ENCODE data around the gene TCF7.
"Not testable (repeated sequence)": the region's sequence is repeated elsewhere in the genome, so short reads cannot be mapped to it uniquely, and the experiment has no call there.

The TCF7 gene

DNA sequence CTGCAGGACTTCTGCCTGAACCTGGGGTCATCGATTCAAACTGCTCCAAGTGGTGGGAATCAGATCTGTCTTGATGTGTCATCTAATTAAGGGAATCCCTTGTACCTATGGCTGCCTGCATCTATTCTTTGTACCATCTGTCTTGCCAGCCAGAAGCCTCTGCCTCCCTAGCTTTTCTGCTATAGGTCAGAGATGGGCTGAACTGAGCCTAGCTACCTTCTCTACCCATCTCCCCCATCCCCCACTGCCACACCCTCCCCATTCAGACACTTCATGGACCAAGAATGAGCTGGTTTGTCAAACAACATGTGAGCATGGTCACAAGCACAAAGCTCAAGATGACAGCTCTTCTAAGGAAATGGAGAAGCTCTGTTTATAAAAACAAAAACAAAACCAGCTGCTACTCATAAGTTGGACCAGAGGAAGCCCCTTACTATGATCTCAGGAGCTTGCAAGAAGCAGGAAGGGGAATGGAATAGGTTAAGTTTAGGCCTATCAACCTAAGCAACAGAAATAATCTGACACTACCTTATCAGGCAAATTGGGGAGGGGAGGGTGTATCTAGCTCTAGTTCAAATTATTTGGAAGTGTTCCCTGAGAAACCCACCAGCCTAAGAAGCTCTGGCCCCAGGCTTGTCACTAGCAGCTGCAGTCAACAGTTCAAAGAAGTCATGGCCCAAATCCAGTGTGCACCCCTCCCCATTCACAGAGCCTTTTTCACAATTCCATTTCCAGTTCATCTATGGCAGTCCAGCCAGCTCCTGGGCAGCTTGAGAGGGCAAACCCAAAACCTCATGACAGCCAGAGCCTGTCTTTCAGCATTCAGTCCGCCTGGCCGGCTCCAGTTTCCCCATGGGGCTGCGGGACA is 32.4 kb downstream of the TCF7 start:
- Histone ChIP-seq H3K4me1 (ENCODE audit: control insufficient read depth, insufficient read depth, low read length) (no peaks in the 10 kb centered on the region), H3K9me3 (ENCODE audit: control insufficient read depth, low read length) (no peaks in the 10 kb centered on the region), H3K36me3 (ENCODE audit: control insufficient read depth, insufficient read depth, low read length) (peaks cover 10% of the 10 kb centered on the region), H3K27me3 (ENCODE audit: control insufficient read depth, insufficient read depth, low read length, poor library complexity, severe bottlenecking) (no peaks in the 10 kb centered on the region), H3K27ac (ENCODE audit: insufficient read depth, low read depth, low read length, poor library complexity, severe bottlenecking) (no peak overlapping the region), H3K4me3 (ENCODE audit: insufficient read depth, low read depth, low read length) (no peak overlapping the region)
- 95% methylated on average over 4 of the region's 4 CpGs for WGBS, 2 experiments

DNA sequence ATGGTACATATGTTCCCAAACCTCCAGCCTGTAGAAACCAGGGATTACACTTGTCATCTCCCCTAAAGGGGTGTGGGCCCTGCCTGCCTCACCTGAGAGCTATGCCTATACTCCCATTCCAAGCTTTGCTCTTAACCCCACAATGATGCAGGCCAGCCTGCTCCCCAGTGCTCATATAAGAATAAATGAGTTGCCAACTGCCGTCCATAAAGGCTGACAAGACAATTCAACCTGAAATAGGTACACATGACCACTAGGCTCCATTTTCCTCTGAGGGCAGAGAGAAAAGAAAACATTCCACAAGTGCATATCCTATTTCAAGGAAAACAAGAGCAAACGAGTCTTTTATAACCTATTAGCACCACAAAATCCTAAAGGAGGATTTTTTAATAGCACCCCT is 33.8 kb downstream of the TCF7 start:
- Histone ChIP-seq H3K9me3 (ENCODE audit: control insufficient read depth, low read length) (no peaks in the 10 kb centered on the region), H3K4me3 (ENCODE audit: insufficient read depth, low read depth, low read length) (no peak overlapping the region), H3K27me3 (ENCODE audit: control insufficient read depth, insufficient read depth, low read length, poor library complexity, severe bottlenecking) (no peaks in the 10 kb centered on the region), H3K27ac (ENCODE audit: insufficient read depth, low read depth, low read length, poor library complexity, severe bottlenecking) (no peak overlapping the region), H3K4me1 (ENCODE audit: control insufficient read depth, insufficient read depth, low read length) (no peaks in the 10 kb centered on the region), H3K36me3 (ENCODE audit: control insufficient read depth, insufficient read depth, low read length) (peaks cover 12% of the 10 kb centered on the region)
- 82 to 92% methylated on average over 2 of the region's 2 CpGs for WGBS, 2 experiments

DNA sequence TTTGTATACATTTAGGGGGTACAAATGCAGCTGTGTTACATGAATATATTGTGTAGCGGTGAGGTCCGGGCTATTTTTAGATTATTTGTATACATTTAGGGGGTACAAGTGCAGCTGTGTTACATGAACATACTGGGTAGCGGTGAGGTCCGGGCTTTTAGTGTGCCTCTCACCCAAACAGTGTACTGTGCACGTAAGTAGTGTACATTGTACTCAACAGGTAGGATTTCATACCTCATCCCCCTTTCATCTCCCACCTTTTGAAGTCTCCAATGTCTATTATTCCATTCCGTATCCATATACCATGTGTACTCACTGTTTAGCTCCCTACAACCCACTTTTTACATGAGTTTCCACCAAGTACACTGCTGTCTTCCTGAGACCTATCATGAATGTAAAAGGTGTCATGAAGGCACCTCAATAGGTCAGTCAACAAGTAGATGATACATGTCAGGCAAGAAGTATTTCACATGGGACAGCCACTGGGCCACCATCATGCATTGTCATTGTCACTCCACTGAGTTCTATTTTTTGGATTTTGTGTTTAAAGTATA is 34.6 kb downstream of the TCF7 start:
- Histone ChIP-seq H3K27me3 (ENCODE audit: control insufficient read depth, insufficient read depth, low read length, poor library complexity, severe bottlenecking) (no peaks in the 10 kb centered on the region), H3K9me3 (ENCODE audit: control insufficient read depth, low read length) (no peaks in the 10 kb centered on the region), H3K27ac (ENCODE audit: insufficient read depth, low read depth, low read length, poor library complexity, severe bottlenecking) (no peak overlapping the region), H3K4me1 (ENCODE audit: control insufficient read depth, insufficient read depth, low read length) (no peaks in the 10 kb centered on the region), H3K4me3 (ENCODE audit: insufficient read depth, low read depth, low read length) (no peak overlapping the region), H3K36me3 (ENCODE audit: control insufficient read depth, insufficient read depth, low read length) (peaks cover 15% of the 10 kb centered on the region)
- WGBS, 2 experiments: 94% methylated on average over 6 of the region's 6 CpGs

DNA sequence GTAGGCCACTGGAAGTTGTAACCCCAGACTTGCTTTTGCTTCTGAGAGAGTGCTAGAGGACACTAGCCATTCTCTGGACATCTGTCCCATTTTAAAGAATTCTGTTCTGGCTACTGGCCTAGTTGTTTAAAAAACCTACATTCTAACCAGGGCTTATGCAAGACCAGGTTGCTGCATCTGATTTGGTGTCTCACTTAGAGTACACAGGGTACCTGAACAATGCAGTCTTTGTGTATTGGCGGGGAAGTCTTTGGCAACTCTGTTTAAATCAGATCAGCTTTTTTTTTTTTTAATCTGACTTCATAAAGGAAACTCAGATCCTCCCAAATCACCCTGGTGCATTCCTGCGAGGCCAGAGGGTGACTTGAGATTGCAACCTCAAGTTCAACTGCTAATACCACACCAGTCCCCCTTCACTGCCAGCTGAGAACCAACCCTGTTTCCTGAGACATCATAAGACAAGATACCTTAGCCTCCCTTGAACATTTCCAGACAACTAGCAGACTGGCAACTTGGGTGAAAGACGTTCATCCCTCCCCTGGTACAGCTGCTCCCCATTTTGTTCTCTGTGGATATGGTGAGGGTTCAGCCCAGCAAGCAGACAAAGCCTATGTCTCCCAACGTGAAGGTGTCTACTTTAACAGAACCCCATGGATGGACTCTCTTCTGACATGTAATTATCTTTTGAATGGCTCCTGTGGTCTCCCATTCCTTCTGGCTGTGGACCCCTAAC is 35.3 kb downstream of the TCF7 start:
- no peaks in the 10 kb centered on the region for H3K9me3 ChIP-seq (ENCODE audit: control insufficient read depth, low read length)
- no peaks in the 10 kb centered on the region for H3K4me1 ChIP-seq (ENCODE audit: control insufficient read depth, insufficient read depth, low read length)
- no peak overlapping the region for H3K4me3 ChIP-seq (ENCODE audit: insufficient read depth, low read depth, low read length)
- 89 to 93% methylated on average over 4 of the region's 4 CpGs for WGBS, 2 experiments
- H3K27ac ChIP-seq (ENCODE audit: insufficient read depth, low read depth, low read length, poor library complexity, severe bottlenecking): no peak overlapping the region
- H3K27me3 ChIP-seq (ENCODE audit: control insufficient read depth, insufficient read depth, low read length, poor library complexity, severe bottlenecking): no peaks in the 10 kb centered on the region
- peaks cover 18% of the 10 kb centered on the region for H3K36me3 ChIP-seq (ENCODE audit: control insufficient read depth, insufficient read depth, low read length)

DNA sequence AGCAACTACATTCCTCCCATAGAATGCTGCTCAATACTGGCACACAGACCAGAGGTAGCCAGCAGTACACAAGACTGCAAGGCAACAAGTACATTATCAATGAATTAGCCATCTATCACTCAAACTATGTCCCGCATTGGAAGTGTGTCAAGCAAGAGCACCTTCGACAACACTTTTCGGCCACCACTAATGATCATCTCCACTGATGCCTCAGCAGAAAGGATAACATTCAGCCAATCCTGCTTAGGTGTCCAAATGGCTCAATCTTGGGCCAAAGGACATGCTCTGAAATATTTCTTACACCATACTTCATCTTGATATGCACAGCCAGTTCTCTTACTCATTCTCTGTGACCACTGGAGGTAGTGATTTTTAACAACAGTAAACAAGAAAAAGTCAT is 37.2 kb downstream of the TCF7 start:
- no peaks in the 10 kb centered on the region for H3K9me3 ChIP-seq (ENCODE audit: control insufficient read depth, low read length)
- peaks cover 28% of the 10 kb centered on the region for H3K36me3 ChIP-seq (ENCODE audit: control insufficient read depth, insufficient read depth, low read length)
- no peak overlapping the region for H3K4me3 ChIP-seq (ENCODE audit: insufficient read depth, low read depth, low read length)
- no peaks in the 10 kb centered on the region for H3K4me1 ChIP-seq (ENCODE audit: control insufficient read depth, insufficient read depth, low read length)
- H3K27me3 ChIP-seq (ENCODE audit: control insufficient read depth, insufficient read depth, low read length, poor library complexity, severe bottlenecking): no peaks in the 10 kb centered on the region
- 95 to 97% methylated on average over 3 of the region's 3 CpGs for WGBS, 2 experiments
- H3K27ac ChIP-seq (ENCODE audit: insufficient read depth, low read depth, low read length, poor library complexity, severe bottlenecking): no peak overlapping the region

DNA sequence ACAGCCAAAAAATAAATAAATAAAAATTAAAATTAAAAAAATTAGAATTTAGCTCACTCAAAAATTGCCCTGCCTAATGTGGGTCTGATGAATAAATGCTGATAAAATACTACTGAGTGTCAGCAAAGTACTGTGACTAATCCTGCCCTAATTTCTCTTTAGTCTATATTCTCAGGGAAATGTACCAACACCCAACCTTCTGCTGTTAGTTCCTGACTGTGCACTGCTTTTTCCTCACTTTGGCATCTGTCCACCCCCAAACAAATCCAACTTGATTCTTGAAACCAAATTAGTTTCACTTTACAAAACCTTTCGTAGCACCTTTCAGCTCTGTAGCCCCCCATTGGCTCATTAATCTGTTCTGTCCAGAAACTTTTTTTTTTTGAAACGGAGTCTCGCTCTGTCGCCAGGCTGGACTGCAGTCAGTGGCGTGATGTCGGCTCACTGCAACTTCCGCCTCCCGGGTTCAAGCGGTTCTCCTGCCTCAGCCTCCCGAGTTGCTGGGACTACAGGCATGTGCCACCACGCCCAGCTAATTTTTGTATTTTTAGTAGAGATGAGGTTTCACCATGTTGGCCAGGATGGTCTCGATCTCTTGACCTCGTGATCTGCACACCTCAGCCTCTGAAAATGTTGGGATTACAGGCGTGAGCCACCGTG is 37.8 kb downstream of the TCF7 start:
- H3K4me3 ChIP-seq (ENCODE audit: insufficient read depth, low read depth, low read length); H3K4me1 ChIP-seq (ENCODE audit: control insufficient read depth, insufficient read depth, low read length); H3K27me3 ChIP-seq (ENCODE audit: control insufficient read depth, insufficient read depth, low read length, poor library complexity, severe bottlenecking); H3K9me3 ChIP-seq (ENCODE audit: control insufficient read depth, low read length); H3K27ac ChIP-seq (ENCODE audit: insufficient read depth, low read depth, low read length, poor library complexity, severe bottlenecking): not testable (repeated sequence)
- peaks cover 28% of the 10 kb centered on the region for H3K36me3 ChIP-seq (ENCODE audit: control insufficient read depth, insufficient read depth, low read length)
- 95 to 97% methylated on average over 15 of the region's 15 CpGs for WGBS, 2 experiments

DNA sequence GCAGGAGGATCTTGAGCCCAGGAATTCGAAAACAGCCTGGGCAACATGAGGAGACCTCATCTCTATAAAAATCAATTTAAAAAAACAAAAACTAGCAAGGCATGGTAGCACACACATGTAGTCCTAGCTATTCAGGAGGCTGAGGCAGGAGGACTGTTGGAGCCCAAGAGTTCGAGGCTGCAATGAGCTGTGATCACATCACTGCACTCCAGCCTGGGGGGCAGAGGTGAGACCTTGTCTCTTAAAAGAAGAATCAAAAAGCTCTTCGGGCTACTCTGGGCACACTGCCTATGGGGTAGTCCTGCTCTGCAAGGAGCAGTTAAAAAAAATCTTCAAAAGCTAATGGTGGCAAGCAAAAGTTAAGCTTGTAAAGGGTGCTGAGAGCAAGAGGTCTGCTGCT is 38.8 kb downstream of the TCF7 start:
- H3K27ac ChIP-seq (ENCODE audit: insufficient read depth, low read depth, low read length, poor library complexity, severe bottlenecking): no peak overlapping the region

DNA sequence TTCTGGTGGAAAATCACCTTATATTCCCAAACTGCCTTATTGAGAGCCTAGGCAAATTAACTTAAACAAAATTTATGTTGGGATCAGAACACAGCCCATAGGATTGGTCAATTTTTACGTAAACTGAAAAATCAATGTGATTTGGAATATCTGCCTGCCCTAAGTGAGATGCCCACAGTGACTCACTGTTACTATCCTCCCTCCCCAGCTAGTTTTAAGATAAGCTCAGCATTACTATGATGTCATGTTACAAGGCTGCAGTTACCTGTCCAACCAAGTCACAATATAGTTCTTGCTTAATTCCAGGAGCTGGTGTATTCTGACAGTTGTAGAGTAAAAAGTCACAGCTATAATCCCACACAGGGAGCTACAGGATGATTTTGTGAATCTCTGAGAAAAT is 39.2 kb downstream of the TCF7 start:
- H3K27me3 ChIP-seq (ENCODE audit: control insufficient read depth, insufficient read depth, low read length, poor library complexity, severe bottlenecking): no peaks in the 10 kb centered on the region
- no peak overlapping the region for H3K27ac ChIP-seq (ENCODE audit: insufficient read depth, low read depth, low read length, poor library complexity, severe bottlenecking)

More for the DNA sequence above, 38.8 kb downstream of the TCF7 start:
- H3K4me3 ChIP-seq (ENCODE audit: insufficient read depth, low read depth, low read length): no peak overlapping the region
- no peaks in the 10 kb centered on the region for H3K9me3 ChIP-seq (ENCODE audit: control insufficient read depth, low read length)
- H3K4me1 ChIP-seq (ENCODE audit: control insufficient read depth, insufficient read depth, low read length): no peaks in the 10 kb centered on the region
- 88 to 94% methylated on average over 3 of the region's 3 CpGs for WGBS, 2 experiments
- H3K36me3 ChIP-seq (ENCODE audit: control insufficient read depth, insufficient read depth, low read length): peaks cover 35% of the 10 kb centered on the region
- H3K27me3 ChIP-seq (ENCODE audit: control insufficient read depth, insufficient read depth, low read length, poor library complexity, severe bottlenecking): no peaks in the 10 kb centered on the region

DNA sequence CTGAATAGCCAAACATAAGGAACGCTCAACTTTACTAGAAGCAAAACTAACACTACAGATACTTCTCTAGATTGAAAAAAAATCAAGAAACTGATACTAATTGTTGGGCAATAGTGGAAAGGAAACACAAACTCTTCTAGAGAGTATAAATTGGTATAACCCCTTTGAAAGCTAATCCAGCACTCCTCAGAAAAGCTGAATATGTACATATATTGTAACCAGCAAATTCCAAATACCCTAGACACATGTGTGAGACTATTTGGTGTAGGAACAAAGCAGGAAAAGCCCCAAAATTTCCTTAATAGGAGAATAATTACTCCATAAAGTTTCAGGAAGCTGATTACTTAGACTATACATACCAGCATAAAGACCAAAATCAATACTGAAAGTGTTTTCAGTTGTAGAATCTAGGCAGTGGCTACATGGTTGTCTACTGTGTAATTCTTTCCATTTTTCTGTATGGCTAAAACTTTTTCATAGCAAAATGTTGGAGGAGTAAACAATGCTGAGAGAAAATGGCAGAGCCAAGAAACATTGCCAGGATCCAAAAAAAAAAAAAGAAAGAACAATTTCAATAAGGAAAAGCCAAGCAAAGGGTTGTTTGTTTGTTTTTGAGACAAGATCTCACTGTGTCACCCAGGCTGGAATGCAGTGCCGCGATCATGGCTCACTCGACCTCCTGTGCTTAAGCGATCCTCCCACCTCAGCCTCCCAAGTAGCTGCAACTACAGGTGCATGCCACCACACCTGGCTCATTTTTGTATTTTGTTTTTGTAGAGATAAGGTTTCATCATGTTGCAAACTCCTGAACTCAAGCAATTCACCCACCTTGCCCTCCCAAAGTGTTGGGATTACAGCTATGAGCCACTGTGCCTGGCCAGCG is 47.3 kb downstream of the TCF7 start:
- H3K36me3 ChIP-seq (ENCODE audit: control insufficient read depth, insufficient read depth, low read length): peaks cover 37% of the 10 kb centered on the region
- H3K27me3 ChIP-seq (ENCODE audit: control insufficient read depth, insufficient read depth, low read length, poor library complexity, severe bottlenecking): no peaks in the 10 kb centered on the region
- H3K4me3 ChIP-seq (ENCODE audit: insufficient read depth, low read depth, low read length): no peak overlapping the region
- no peaks in the 10 kb centered on the region for H3K4me1 ChIP-seq (ENCODE audit: control insufficient read depth, insufficient read depth, low read length)
- H3K9me3 ChIP-seq (ENCODE audit: control insufficient read depth, low read length): peaks cover 2% of the 10 kb centered on the region
- 94 to 95% methylated on average over 5 of the region's 6 CpGs for WGBS, 2 experiments
- H3K27ac ChIP-seq (ENCODE audit: insufficient read depth, low read depth, low read length, poor library complexity, severe bottlenecking): no peak overlapping the region

More for the DNA sequence above, 39.2 kb downstream of the TCF7 start:
- H3K36me3 ChIP-seq (ENCODE audit: control insufficient read depth, insufficient read depth, low read length): peaks cover 38% of the 10 kb centered on the region
- 94% methylated on average over 1 of the region's 1 CpG for WGBS, 2 experiments
- no peaks in the 10 kb centered on the region for H3K9me3 ChIP-seq (ENCODE audit: control insufficient read depth, low read length)
- H3K4me3 ChIP-seq (ENCODE audit: insufficient read depth, low read depth, low read length): no peak overlapping the region
- H3K4me1 ChIP-seq (ENCODE audit: control insufficient read depth, insufficient read depth, low read length): no peaks in the 10 kb centered on the region
